ENCODE results near the gene EBI3. TPM values are rescaled to one million over a fixed set of nuclear protein-coding genes. Genes with fewer than 3 reads are reported as not detected.
A peak's percentile ranks its signal among the peaks of the same experiment; 100 is the strongest.

The EBI3 gene
- total and polyA plus RNA-seq, 2 of the 13 experiments (the other 11 are each of a cell fraction or from before 2014, with no cell fraction given): 3.4 TPM; not detected in 1

DNA sequence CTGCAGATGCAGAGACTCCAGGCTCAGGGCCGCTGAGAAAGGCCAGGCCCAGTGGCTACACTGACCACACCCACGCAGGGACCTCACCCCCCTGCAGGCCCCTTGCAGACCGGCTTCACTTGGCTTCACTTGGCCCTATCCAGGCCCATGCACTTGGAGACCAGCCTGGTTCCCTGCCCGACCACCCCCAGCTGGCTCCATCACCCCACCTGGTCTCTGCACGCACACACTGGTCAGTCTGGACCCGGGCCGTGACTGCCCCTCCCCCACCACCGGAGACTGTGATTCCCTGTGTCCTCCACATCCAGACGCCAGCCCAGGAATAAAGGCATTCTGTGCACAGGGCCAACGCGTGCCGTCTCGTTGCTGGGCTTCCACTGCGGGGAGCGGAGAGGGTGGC lies 4.9 kb upstream of the EBI3 start (continued):
- TF ChIP-seq, protein P1, sequence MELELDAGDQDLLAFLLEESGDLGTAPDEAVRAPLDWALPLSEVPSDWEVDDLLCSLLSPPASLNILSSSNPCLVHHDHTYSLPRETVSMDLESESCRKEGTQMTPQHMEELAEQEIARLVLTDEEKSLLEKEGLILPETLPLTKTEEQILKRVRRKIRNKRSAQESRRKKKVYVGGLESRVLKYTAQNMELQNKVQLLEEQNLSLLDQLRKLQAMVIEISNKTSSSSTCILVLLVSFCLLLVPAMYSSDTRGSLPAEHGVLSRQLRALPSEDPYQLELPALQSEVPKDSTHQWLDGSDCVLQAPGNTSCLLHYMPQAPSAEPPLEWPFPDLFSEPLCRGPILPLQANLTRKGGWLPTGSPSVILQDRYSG (CRISPR knock-in tag; IDR thresholded peaks at IDR 0.05): no peak
- TF ChIP-seq NPAS2 (CRISPR knock-in tag; IDR thresholded peaks at IDR 0.05; ENCODE audit: borderline replicate concordance): no peak
- no peak for TF ChIP-seq HCFC1 (IDR thresholded peaks at IDR 0.05; ENCODE audit: low read depth, low read length)
- no peak for TF ChIP-seq NFATC3 (CRISPR knock-in tag; IDR thresholded peaks at IDR 0.05)
- TF ChIP-seq, protein P2, sequence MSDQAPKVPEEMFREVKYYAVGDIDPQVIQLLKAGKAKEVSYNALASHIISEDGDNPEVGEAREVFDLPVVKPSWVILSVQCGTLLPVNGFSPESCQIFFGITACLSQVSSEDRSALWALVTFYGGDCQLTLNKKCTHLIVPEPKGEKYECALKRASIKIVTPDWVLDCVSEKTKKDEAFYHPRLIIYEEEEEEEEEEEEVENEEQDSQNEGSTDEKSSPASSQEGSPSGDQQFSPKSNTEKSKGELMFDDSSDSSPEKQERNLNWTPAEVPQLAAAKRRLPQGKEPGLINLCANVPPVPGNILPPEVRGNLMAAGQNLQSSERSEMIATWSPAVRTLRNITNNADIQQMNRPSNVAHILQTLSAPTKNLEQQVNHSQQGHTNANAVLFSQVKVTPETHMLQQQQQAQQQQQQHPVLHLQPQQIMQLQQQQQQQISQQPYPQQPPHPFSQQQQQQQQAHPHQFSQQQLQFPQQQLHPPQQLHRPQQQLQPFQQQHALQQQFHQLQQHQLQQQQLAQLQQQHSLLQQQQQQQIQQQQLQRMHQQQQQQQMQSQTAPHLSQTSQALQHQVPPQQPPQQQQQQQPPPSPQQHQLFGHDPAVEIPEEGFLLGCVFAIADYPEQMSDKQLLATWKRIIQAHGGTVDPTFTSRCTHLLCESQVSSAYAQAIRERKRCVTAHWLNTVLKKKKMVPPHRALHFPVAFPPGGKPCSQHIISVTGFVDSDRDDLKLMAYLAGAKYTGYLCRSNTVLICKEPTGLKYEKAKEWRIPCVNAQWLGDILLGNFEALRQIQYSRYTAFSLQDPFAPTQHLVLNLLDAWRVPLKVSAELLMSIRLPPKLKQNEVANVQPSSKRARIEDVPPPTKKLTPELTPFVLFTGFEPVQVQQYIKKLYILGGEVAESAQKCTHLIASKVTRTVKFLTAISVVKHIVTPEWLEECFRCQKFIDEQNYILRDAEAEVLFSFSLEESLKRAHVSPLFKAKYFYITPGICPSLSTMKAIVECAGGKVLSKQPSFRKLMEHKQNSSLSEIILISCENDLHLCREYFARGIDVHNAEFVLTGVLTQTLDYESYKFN (CRISPR knock-in tag; conservative IDR thresholded peaks at IDR 0.05): peak; percentile 62
- TF ChIP-seq, protein P3, sequence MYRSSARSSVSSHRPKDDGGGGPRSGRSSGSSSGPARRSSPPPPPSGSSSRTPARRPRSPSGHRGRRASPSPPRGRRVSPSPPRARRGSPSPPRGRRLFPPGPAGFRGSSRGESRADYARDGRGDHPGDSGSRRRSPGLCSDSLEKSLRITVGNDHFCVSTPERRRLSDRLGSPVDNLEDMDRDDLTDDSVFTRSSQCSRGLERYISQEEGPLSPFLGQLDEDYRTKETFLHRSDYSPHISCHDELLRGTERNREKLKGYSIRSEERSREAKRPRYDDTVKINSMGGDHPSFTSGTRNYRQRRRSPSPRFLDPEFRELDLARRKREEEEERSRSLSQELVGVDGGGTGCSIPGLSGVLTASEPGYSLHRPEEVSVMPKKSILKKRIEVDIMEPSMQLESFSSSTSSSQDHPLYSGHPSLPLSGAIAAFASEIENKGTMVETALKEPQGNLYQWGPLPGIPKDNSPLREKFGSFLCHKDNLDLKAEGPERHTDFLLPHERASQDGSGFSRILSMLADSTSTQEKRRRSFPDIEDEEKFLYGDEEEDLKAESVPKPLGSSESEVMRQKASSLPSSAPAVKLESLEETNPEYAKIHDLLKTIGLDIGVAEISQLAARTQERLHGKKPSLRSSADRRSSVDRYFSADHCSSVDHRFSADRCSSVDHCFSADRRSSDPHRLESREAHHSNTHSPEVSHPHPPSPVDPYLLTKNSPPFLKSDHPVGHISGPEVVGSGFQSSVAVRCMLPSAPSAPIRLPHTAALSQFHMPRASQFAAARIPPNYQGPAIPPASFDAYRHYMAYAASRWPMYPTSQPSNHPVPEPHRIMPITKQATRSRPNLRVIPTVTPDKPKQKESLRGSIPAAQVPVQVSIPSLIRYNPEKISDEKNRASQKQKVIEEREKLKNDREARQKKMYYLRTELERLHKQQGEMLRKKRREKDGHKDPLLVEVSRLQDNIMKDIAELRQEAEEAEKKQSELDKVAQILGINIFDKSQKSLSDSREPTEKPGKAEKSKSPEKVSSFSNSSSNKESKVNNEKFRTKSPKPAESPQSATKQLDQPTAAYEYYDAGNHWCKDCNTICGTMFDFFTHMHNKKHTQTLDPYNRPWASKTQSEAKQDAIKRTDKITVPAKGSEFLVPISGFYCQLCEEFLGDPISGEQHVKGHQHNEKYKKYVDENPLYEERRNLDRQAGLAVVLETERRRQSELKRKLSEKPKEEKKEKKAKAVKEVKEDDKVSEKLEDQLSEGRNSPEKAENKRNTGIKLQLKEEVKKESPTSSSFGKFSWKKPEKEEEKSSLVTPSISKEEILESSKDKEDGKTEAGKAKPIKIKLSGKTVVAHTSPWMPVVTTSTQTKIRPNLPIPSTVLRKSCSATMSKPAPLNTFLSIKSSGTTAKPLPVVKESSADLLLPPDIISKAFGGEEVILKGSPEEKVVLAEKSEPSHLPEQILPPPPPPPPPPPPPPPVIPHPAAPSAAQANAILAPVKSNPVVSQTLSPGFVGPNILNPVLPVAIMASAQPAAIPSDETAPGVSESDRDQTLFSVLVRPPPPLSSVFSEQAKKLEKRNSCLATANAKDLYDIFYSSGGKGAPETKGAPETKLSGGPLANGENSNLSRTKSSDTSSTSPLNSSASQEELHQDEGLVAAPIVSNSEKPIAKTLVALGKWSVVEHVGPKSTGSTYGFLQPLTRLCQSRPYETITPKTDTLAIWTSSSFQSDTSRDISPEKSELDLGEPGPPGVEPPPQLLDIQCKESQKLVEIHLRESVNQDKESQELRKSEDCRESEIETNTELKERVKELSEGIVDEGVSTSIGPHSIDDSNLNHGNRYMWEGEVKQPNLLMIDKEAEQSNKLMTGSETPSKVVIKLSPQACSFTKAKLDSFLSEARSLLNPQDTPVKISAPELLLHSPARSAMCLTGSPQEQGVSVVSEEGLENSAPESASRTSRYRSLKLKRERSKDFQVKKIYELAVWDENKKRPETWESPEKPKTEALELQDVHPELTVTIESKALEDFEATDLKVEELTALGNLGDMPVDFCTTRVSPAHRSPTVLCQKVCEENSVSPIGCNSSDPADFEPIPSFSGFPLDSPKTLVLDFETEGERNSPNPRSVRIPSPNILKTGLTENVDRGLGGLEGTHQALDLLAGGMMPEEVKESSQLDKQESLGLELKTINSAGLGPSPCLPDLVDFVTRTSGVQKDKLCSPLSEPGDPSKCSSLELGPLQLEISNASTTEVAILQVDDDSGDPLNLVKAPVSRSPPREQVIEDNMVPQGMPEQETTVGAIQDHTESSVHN (CRISPR knock-in tag; IDR thresholded peaks at IDR 0.05): no peak
- TF ChIP-seq ZNF326 (CRISPR knock-in tag; IDR thresholded peaks at IDR 0.05; ENCODE audit: borderline replicate concordance): no peak
- peak; percentile 83 for TF ChIP-seq ZMYM3 (CRISPR knock-in tag; IDR thresholded peaks at IDR 0.05)
- TF ChIP-seq FOSL1 (CRISPR knock-in tag; IDR thresholded peaks at IDR 0.05; ENCODE audit: borderline replicate concordance): no peak
- TF ChIP-seq ZNF558 (CRISPR knock-in tag; IDR thresholded peaks at IDR 0.05; ENCODE audit: borderline replicate concordance): no peak
- TF ChIP-seq NONO (IDR thresholded peaks at IDR 0.05): no peak
- no peak for TF ChIP-seq NONO (CRISPR knock-in tag; conservative IDR thresholded peaks at IDR 0.05)
- TF ChIP-seq YEATS2 (CRISPR knock-in tag; IDR thresholded peaks at IDR 0.05; ENCODE audit: borderline replicate concordance): no peak
- no peak for TF ChIP-seq ZNF781 (CRISPR knock-in tag; IDR thresholded peaks at IDR 0.05; ENCODE audit: borderline replicate concordance, not compliant biosample characterization)
- TF ChIP-seq HOXA3 (CRISPR knock-in tag; IDR thresholded peaks at IDR 0.05): peak; percentile 47; the same call in 1 of the 2 replicates
- TF ChIP-seq, protein P4, sequence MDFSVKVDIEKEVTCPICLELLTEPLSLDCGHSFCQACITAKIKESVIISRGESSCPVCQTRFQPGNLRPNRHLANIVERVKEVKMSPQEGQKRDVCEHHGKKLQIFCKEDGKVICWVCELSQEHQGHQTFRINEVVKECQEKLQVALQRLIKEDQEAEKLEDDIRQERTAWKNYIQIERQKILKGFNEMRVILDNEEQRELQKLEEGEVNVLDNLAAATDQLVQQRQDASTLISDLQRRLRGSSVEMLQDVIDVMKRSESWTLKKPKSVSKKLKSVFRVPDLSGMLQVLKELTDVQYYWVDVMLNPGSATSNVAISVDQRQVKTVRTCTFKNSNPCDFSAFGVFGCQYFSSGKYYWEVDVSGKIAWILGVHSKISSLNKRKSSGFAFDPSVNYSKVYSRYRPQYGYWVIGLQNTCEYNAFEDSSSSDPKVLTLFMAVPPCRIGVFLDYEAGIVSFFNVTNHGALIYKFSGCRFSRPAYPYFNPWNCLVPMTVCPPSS (IDR thresholded peaks at IDR 0.05): no peak
- TF ChIP-seq ZNF501 (CRISPR knock-in tag; IDR thresholded peaks at IDR 0.05): 0 out of 2 replicates have a peak, but pooled peaks have one; percentile 26
